ENCODE results near the gene LMO2.

GRCh38 chr11:33868647-33869461 lies 23.0 kb downstream of the LMO2 start:
- TF ChIP-seq CTCF (IDR thresholded peaks at IDR 0.05) (no peak), POLR2A (IDR thresholded peaks at IDR 0.05) (no peak), EP300 (IDR thresholded peaks at IDR 0.05) (no peak)
